K562 (cell line): ENCODE measurements around the gene FLOT2. TPM values are rescaled to one million over a fixed set of nuclear protein-coding genes. Genes with fewer than 3 reads are reported as not detected.

Source experiments
- BACH1 ChIP-seq: fragments of 200-800 bp; sonication (Bioruptor generic); IDR thresholded peaks from 2 replicates; pipeline ENCODE4 v1.6.1; 2016; ENCODE audit warnings: missing genetic modification characterization, missing compliant biosample characterization
- CBFB ChIP-seq: sonication (generic); formaldehyde crosslinking; IDR thresholded peaks from 2 replicates; pipeline ENCODE4 v1.4.0; 2020; ENCODE audit warnings: mild to moderate bottlenecking, missing genetic modification reagents
- CREBBP ChIP-seq: IDR thresholded peaks from one replicate; pipeline ENCODE4 v1.6.1; 2012; ENCODE audit warnings: low read depth, mild to moderate bottlenecking, control low read depth, inconsistent platforms, low read length
- GABPB2 ChIP-seq: fragments of 250-450 bp; sonication (Bioruptor Pico); conservative IDR thresholded peaks from 2 replicates; pipeline ENCODE4 v1.5.1; 2021; ENCODE audit warnings: mild to moderate bottlenecking
- HDAC3 ChIP-seq: fragments of 450-650 bp; IDR thresholded peaks from 2 replicates; pipeline ENCODE4 v1.6.1; 2018; ENCODE audit warnings: borderline replicate concordance, mild to moderate bottlenecking, moderate library complexity; ENCODE audit not compliant: partially characterized antibody
- HINFP ChIP-seq: fragments of 450-650 bp; conservative IDR thresholded peaks from 2 replicates; pipeline ENCODE4 v1.6.1; 2016; ENCODE audit warnings: missing genetic modification characterization, low read depth, mild to moderate bottlenecking, control low read depth, missing compliant biosample characterization
- IRF9 ChIP-seq: fragments of 450-650 bp; IDR thresholded peaks from 2 replicates; pipeline ENCODE4 v1.6.1; 2016; ENCODE audit warnings: missing biosample characterization, missing genetic modification characterization
- NR4A1 ChIP-seq, 2 experiments: fragments of 250-450 bp in 1 of 2; fragments of 450-650 bp in 1 of 2; sonication (Bioruptor Pico) in 1 of 2; IDR thresholded peaks; 2 replicates each; pipeline versions ENCODE4 v1.4.0 to v1.6.1; 2016 to 2020; ENCODE audit warnings: mild to moderate bottlenecking in 2 of 2, missing compliant biosample characterization in 1 of 2, missing genetic modification characterization in 1 of 2, moderate library complexity in 1 of 2
- POLR2H ChIP-seq: IDR thresholded peaks from 2 replicates; pipeline ENCODE4 v1.6.1; 2016; ENCODE audit warnings: missing genetic modification characterization, low read depth, mild to moderate bottlenecking, control low read depth, missing compliant biosample characterization, moderate library complexity
- PPARD ChIP-seq: fragments of 250-450 bp; sonication (Bioruptor Pico); IDR thresholded peaks from 2 replicates; pipeline ENCODE4 v1.8.0; 2022; ENCODE audit warnings: inconsistent platforms, mild to moderate bottlenecking, moderate library complexity
- PRMT5 ChIP-seq: sonication (generic); formaldehyde crosslinking; IDR thresholded peaks from 2 replicates; pipeline ENCODE4 v1.5.0; 2020; ENCODE audit warnings: missing genetic modification reagents
- SNIP1 ChIP-seq: fragments of 450-650 bp; IDR thresholded peaks from 2 replicates; pipeline ENCODE4 v1.7.1; 2017; ENCODE audit warnings: low read depth, mild to moderate bottlenecking
- TAL1 ChIP-seq: fragments of 450-650 bp; IDR thresholded peaks from 2 replicates; pipeline ENCODE4 v1.6.1; 2016; ENCODE audit warnings: mild to moderate bottlenecking
- TOE1 ChIP-seq, 2 experiments: fragments of 450-650 bp in 1 of 2; sonication (generic) in 1 of 2; formaldehyde crosslinking in 1 of 2; IDR thresholded peaks; 2 replicates each; pipeline versions ENCODE4 v1.7.1 to v1.8.0; 2016 to 2022; ENCODE audit warnings: borderline replicate concordance in 2 of 2, mild to moderate bottlenecking in 2 of 2, antibody characterized with exemption in 1 of 2, inconsistent platforms in 1 of 2, low read depth in 1 of 2, missing genetic modification reagents in 1 of 2, moderate library complexity in 1 of 2
- TRIM24 ChIP-seq, 2 experiments: fragments of 450-650 bp; IDR thresholded peaks; 2 replicates each; pipeline ENCODE4 v1.6.1; 2016
- ZBTB1 ChIP-seq: sonication (generic); formaldehyde crosslinking; IDR thresholded peaks from 2 replicates; pipeline ENCODE4 v1.8.1; 2023; ENCODE audit warnings: missing genetic modification reagents, low read depth, mild to moderate bottlenecking, borderline replicate concordance
- ZBTB2 ChIP-seq: fragments of 450-650 bp; IDR thresholded peaks from 2 replicates; pipeline ENCODE4 v1.6.1; 2016; ENCODE audit warnings: antibody characterized with exemption
- ZNF354B ChIP-seq: fragments of 250-450 bp; sonication (Bioruptor Pico); IDR thresholded peaks from 2 replicates; pipeline ENCODE4 v1.4.0; 2020
- ZNF431 ChIP-seq: sonication (generic); formaldehyde crosslinking; IDR thresholded peaks from 2 replicates; pipeline ENCODE4 v1.8.0; 2022; ENCODE audit warnings: mild to moderate bottlenecking, missing genetic modification reagents
- polyA plus RNA-seq, 8 experiments: library from polyadenylated mRNA; depleted of rRNA in 4 of 8; stranded (reverse) in 5 of 8; unstranded in 3 of 8; fragments of >200 nt; fragmentation: Nextera tagmentation in 2 of 8; fragmentation: Illumina TruSeq in 1 of 8; extraction: Ambion mirVana in 2 of 8; extraction: Trizol in 1 of 8; gene quantifications; 2 replicates each; pipeline versions ENCODE4 v1.2.1 to v1.2.3, GENCODE V29; 2011 to 2014; ENCODE audit warnings: inconsistent platforms in 1 of 8, missing spikeins in 1 of 8
- total RNA-seq, 7 experiments: library from RNA; depleted of rRNA in 6 of 7; stranded (reverse); fragments of >200 nt in 6 of 7; fragmentation: Illumina TruSeq in 2 of 7; extraction: Trizol in 2 of 7; gene quantifications; 2 replicates each; pipeline versions ENCODE4 v1.2.1 to v1.2.3, GENCODE V29; 2011 to 2021; ENCODE audit warnings: low replicate concordance in 1 of 7
- TF ChIP-seq, protein P1 (sequence below): fragments of 150-350 bp; IDR thresholded peaks from 2 replicates; pipeline ENCODE4 v1.6.1; 2014; ENCODE audit warnings: low read depth, mild to moderate bottlenecking, low read length, borderline replicate concordance

The FLOT2 gene
- total and polyA plus RNA-seq, 9 of the 15 experiments (the other 6 are each of a cell fraction or from before 2014, with no cell fraction given) = 17.5 to 138 (median 41.7) TPM

- no peak for TF ChIP-seq IRF9 (tag)
- TF ChIP-seq NR4A1 (CRISPR knock-in tag; IDR thresholded peaks at IDR 0.05) = 0 out of 2 replicates have a peak, but pooled peaks have one; percentile 67
- TF ChIP-seq NR4A1 (tag; IDR thresholded peaks at IDR 0.05) = peak; percentile 97
- no peak for TF ChIP-seq PPARD (CRISPR knock-in tag)
- peak; percentile 100 for TF ChIP-seq TAL1
- peak; percentile 99 for TF ChIP-seq TRIM24 (IDR thresholded peaks at IDR 0.05)
- TF ChIP-seq ZNF431 = peak; percentile 48; the same call in 1 of the 2 replicates
- peak; percentile 99 for TF ChIP-seq HDAC3
- no peak for TF ChIP-seq PRMT5 (CRISPR knock-in tag)
- no peak for TF ChIP-seq BACH1 (tag)
- TF ChIP-seq, protein P1, sequence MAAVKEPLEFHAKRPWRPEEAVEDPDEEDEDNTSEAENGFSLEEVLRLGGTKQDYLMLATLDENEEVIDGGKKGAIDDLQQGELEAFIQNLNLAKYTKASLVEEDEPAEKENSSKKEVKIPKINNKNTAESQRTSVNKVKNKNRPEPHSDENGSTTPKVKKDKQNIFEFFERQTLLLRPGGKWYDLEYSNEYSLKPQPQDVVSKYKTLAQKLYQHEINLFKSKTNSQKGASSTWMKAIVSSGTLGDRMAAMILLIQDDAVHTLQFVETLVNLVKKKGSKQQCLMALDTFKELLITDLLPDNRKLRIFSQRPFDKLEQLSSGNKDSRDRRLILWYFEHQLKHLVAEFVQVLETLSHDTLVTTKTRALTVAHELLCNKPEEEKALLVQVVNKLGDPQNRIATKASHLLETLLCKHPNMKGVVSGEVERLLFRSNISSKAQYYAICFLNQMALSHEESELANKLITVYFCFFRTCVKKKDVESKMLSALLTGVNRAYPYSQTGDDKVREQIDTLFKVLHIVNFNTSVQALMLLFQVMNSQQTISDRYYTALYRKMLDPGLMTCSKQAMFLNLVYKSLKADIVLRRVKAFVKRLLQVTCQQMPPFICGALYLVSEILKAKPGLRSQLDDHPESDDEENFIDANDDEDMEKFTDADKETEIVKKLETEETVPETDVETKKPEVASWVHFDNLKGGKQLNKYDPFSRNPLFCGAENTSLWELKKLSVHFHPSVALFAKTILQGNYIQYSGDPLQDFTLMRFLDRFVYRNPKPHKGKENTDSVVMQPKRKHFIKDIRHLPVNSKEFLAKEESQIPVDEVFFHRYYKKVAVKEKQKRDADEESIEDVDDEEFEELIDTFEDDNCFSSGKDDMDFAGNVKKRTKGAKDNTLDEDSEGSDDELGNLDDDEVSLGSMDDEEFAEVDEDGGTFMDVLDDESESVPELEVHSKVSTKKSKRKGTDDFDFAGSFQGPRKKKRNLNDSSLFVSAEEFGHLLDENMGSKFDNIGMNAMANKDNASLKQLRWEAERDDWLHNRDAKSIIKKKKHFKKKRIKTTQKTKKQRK = no peak
- TF ChIP-seq CBFB (CRISPR knock-in tag) = peak; percentile 86; the same call in 1 of the 2 replicates
- no peak for TF ChIP-seq SNIP1
- TF ChIP-seq ZBTB2 = peak; percentile 93
- no peak for TF ChIP-seq ZBTB1 (CRISPR knock-in tag)
- no peak for TF ChIP-seq CREBBP
- TF ChIP-seq GABPB2 = no peak
- TF ChIP-seq TOE1 (IDR thresholded peaks at IDR 0.05; ENCODE audit: borderline replicate concordance) = peak; percentile 78
- no peak for TF ChIP-seq TOE1 (CRISPR knock-in tag; IDR thresholded peaks at IDR 0.05; ENCODE audit: borderline replicate concordance, low read depth)
- TF ChIP-seq POLR2H (tag) = no peak
- TF ChIP-seq HINFP (tag) = no peak
- no peak for TF ChIP-seq ZNF354B (CRISPR knock-in tag)
These were observed 32.3 kb downstream of the FLOT2 start (continued) for GRCh38 chr17:28864991-28865849.
